ENCODE data around the gene TMPRSS4. TPM values are rescaled to one million over a fixed set of nuclear protein-coding genes. Genes with fewer than 3 reads are reported as not detected.

TMPRSS4 gene
- total RNA-seq, 1 donor, result not detected

GRCh38 chr11:118050208-118050891 is 26.5 kb upstream of the TMPRSS4 start:
- TF ChIP-seq, protein P1, sequence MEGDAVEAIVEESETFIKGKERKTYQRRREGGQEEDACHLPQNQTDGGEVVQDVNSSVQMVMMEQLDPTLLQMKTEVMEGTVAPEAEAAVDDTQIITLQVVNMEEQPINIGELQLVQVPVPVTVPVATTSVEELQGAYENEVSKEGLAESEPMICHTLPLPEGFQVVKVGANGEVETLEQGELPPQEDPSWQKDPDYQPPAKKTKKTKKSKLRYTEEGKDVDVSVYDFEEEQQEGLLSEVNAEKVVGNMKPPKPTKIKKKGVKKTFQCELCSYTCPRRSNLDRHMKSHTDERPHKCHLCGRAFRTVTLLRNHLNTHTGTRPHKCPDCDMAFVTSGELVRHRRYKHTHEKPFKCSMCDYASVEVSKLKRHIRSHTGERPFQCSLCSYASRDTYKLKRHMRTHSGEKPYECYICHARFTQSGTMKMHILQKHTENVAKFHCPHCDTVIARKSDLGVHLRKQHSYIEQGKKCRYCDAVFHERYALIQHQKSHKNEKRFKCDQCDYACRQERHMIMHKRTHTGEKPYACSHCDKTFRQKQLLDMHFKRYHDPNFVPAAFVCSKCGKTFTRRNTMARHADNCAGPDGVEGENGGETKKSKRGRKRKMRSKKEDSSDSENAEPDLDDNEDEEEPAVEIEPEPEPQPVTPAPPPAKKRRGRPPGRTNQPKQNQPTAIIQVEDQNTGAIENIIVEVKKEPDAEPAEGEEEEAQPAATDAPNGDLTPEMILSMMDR (IDR thresholded peaks at IDR 0.05; ENCODE audit: insufficient read depth, low read depth, low read length), result no peak
- H3K4me3 ChIP-seq (ENCODE audit: low read depth, low read length), result no peak overlapping the region
- no peak for DNase-seq (ENCODE audit: low read depth)

GRCh38 chr11:118051136-118051610 is 25.7 kb upstream of the TMPRSS4 start:
- no peak overlapping the region for H3K4me3 ChIP-seq (ENCODE audit: low read depth, low read length)
- TF ChIP-seq, protein P1 (IDR thresholded peaks at IDR 0.05; ENCODE audit: insufficient read depth, low read depth, low read length), result no peak
- DNase-seq (ENCODE audit: low read depth), result no peak

DNA sequence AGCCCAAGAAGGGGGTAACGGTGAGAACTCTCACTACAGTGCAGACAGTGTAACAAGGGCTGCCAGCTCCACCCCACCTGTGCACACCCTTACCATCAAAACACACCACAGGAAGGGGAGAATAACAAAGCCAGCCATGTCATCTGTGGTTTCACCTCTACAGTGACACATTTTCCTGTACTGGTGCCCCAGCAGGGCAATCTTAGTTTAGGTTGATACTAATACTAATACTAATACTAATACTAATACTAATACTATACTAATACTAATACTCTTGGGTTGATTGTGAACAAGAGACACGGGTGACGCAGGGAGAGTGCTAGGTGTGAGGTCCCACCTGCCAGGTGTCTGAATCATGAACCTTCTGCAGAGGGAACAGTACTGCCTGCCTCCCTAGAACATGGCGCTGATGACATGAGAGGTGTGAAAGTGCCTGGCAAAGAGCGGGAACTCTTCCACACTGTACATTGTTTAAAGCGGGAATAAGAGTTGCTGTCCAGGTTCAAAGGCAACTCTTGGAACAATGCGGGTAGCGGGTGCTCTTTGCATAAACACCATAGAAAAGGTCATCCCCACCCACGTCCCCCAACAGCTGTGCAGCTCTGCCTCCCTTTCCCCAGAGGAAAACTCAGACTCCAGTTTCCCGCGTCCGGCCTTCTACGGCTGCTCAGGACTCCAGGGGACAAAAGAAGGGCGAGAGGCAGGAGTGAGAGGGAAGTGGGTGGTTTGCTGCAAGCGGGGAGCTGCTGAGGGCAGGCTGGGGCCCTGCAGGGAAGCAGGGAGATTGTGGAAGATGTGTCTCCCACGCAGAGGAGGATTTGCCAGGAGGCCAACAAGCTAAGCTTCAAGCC is 25.0 kb upstream of the TMPRSS4 start:
- DNase-seq (ENCODE audit: low read depth), result no peak
- TF ChIP-seq, protein P1 (IDR thresholded peaks at IDR 0.05; ENCODE audit: insufficient read depth, low read depth, low read length), result no peak
- H3K4me3 ChIP-seq (ENCODE audit: low read depth, low read length), result no peak overlapping the region

DNA sequence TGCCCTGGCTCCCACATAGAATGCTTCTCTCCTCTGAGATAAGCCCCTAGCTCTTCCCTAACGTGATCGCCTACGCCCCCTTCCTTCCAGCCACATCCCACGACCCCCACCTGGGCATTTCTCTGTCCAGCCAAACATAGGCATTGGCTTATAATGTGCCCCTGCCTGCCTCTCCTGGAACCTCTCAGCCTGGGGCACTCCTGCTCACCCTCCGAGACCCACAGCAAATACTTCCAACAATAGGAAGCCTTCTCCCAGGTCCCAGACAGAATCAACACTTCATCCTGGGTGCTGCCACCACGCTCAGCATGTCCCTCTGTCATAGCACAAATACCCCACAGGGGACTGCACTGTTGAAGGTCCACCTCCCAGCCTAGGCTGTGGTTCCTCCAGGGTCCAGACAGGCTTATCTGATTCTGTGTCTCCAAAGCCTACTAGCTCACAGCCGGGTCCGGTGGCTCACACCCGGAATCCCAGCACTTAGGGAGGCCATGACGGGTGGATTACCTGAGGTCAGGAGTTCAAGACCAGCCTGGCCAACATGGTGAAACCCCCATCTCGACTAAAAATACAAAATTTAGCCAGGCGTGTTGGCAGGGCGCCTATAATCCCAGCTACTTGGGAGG is 24.2 kb upstream of the TMPRSS4 start:
- TF ChIP-seq, protein P1 (IDR thresholded peaks at IDR 0.05; ENCODE audit: insufficient read depth, low read depth, low read length), result no peak
- no peak for DNase-seq (ENCODE audit: low read depth)
- no peak overlapping the region for H3K4me3 ChIP-seq (ENCODE audit: low read depth, low read length)

- DNase-seq (ENCODE audit: low read depth), result no peak
- TF ChIP-seq, protein P1 (IDR thresholded peaks at IDR 0.05; ENCODE audit: insufficient read depth, low read depth, low read length), result no peak
- no peak overlapping the region for H3K4me3 ChIP-seq (ENCODE audit: low read depth, low read length)
Observed at GRCh38 chr11:118054712-118055640, 21.9 kb upstream of the TMPRSS4 start.

GRCh38 chr11:118055966-118056365 is 20.9 kb upstream of the TMPRSS4 start:
- TF ChIP-seq, protein P1 (IDR thresholded peaks at IDR 0.05; ENCODE audit: insufficient read depth, low read depth, low read length), result no peak
- DNase-seq (ENCODE audit: low read depth), result no peak
- H3K4me3 ChIP-seq (ENCODE audit: low read depth, low read length), result no peak overlapping the region

Measured in fibroblast of villous mesenchyme (primary cell).